ENCODE data around the gene IFITM10. TPM values are rescaled to one million over a fixed set of nuclear protein-coding genes. Genes with fewer than 3 reads are reported as not detected.

The IFITM10 gene
- total RNA-seq, 1 donor from 2014 or later, result 39.8 TPM

- peak; percentile 72 for DNase-seq (ENCODE audit: low spot score)
- peaks cover 14% of the 10 kb centered on the region for H3K36me3 Mint-ChIP-seq (ENCODE audit: low read depth)
- H3K27me3 Mint-ChIP-seq (ENCODE audit: low read depth), result no peaks in the 10 kb centered on the region
- no peak overlapping the region for H3K27ac Mint-ChIP-seq (ENCODE audit: unreplicated experiment)
- no peak overlapping the region for H3K4me3 Mint-ChIP-seq (ENCODE audit: unreplicated experiment)
- TF ChIP-seq, protein P1, sequence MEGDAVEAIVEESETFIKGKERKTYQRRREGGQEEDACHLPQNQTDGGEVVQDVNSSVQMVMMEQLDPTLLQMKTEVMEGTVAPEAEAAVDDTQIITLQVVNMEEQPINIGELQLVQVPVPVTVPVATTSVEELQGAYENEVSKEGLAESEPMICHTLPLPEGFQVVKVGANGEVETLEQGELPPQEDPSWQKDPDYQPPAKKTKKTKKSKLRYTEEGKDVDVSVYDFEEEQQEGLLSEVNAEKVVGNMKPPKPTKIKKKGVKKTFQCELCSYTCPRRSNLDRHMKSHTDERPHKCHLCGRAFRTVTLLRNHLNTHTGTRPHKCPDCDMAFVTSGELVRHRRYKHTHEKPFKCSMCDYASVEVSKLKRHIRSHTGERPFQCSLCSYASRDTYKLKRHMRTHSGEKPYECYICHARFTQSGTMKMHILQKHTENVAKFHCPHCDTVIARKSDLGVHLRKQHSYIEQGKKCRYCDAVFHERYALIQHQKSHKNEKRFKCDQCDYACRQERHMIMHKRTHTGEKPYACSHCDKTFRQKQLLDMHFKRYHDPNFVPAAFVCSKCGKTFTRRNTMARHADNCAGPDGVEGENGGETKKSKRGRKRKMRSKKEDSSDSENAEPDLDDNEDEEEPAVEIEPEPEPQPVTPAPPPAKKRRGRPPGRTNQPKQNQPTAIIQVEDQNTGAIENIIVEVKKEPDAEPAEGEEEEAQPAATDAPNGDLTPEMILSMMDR (IDR thresholded peaks at IDR 0.05), result no peak
- H3K9me3 Mint-ChIP-seq (ENCODE audit: low read depth), result peaks cover 31% of the 10 kb centered on the region
- peaks cover 22% of the 10 kb centered on the region for H3K4me1 Mint-ChIP-seq (ENCODE audit: low read depth)
These were observed 9.4 kb downstream of the IFITM10 start for GRCh38 chr11:1740786-1741530.

DNA sequence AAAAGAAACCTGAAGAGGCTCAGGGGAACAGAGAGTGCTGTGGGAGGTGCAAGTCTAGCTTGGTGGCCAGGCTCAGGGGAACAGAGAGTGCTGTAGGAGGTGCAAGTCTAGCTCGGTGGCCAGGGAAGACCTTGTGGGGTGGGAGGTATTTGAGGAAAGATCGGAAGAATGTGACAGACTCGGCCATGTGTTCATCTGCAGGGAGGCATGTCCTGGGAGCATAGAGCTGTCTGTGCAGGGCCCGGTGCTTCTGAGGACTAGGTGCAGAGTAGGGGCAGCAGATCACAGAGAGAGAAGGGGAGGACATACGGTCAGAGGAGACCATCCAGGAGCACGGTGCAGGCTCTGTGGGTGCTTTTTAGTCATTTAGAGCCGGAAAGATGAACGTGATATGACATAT lies 10.8 kb downstream of the IFITM10 start:
- TF ChIP-seq, protein P1 (IDR thresholded peaks at IDR 0.05), result no peak
- Mint-ChIP-seq H3K27ac (ENCODE audit: unreplicated experiment) (peak overlapping the region; percentile 9), H3K36me3 (ENCODE audit: low read depth) (peaks cover 2% of the 10 kb centered on the region), H3K4me3 (ENCODE audit: unreplicated experiment) (no peak overlapping the region), H3K27me3 (ENCODE audit: low read depth) (no peaks in the 10 kb centered on the region), H3K9me3 (ENCODE audit: low read depth) (peaks cover 32% of the 10 kb centered on the region), H3K4me1 (ENCODE audit: low read depth) (peaks cover 12% of the 10 kb centered on the region)
- peak; percentile 30 for DNase-seq (ENCODE audit: low spot score)

DNA sequence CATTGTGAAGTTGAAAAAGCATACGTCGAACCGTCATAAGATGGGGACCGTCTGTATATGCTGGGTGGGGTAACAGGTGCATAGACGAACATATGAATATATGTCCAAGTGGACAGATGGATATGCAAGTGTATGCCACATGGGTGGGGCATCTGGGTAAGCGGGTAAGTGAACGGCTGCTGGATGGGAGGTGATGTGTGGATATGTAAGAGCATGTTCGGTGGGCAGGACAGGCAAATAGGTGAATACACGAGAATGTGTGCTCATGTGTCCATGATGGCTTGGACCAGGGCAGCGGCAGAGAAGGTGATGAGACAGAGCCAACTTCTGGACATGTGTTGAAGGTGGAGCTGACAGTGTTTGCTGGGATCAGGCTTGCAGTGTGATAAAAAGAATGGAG lies 12.0 kb downstream of the IFITM10 start:
- Mint-ChIP-seq H3K36me3 (ENCODE audit: low read depth) (no peaks in the 10 kb centered on the region), H3K9me3 (ENCODE audit: low read depth) (peaks cover 32% of the 10 kb centered on the region), H3K27ac (ENCODE audit: unreplicated experiment) (no peak overlapping the region), H3K27me3 (ENCODE audit: low read depth) (peaks cover 1% of the 10 kb centered on the region), H3K4me1 (ENCODE audit: low read depth) (peaks cover 20% of the 10 kb centered on the region), H3K4me3 (ENCODE audit: unreplicated experiment) (no peak overlapping the region)
- peak; percentile 35 for DNase-seq (ENCODE audit: low spot score)
- TF ChIP-seq, protein P1 (IDR thresholded peaks at IDR 0.05), result no peak

DNA sequence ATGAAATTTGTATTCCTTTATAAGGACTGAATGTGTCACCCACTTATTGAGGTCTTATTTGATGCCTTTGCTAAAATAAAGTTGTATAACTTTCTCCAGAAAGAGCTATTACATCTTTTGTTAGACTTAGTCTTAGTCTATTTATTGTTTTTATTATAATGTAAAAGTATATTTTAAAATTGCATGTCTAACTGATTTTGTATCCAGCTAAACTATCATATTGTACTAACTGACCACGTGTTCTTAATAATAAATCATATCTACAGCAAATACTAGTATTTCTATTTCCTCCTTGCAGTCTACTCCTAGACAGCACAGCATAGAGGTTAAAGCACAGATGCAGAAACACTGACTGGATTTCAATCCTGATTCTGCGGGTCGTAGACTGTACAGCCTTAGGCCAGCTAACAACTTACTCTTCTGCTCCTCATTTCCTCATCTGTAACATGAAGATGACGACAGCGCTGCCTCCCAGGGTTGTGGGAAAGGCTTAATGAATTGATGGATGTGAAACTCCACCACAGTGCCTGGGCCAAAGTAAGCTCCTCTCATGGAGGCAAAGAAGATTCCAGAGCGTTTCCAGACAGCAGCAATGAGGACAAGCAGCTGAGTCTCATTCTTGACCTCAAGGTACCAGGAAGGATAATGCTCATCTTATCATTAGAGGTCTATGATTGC lies 13.2 kb downstream of the IFITM10 start:
- Mint-ChIP-seq H3K9me3 (ENCODE audit: low read depth) (peaks cover 32% of the 10 kb centered on the region), H3K27me3 (ENCODE audit: low read depth) (peaks cover 1% of the 10 kb centered on the region), H3K4me1 (ENCODE audit: low read depth) (peaks cover 21% of the 10 kb centered on the region), H3K36me3 (ENCODE audit: low read depth) (no peaks in the 10 kb centered on the region), H3K4me3 (ENCODE audit: unreplicated experiment) (no peak overlapping the region), H3K27ac (ENCODE audit: unreplicated experiment) (no peak overlapping the region)
- peak; percentile 40 for DNase-seq (ENCODE audit: low spot score)
- TF ChIP-seq, protein P1 (IDR thresholded peaks at IDR 0.05), result no peak

- DNase-seq (ENCODE audit: low spot score), result no peak
- H3K4me3 Mint-ChIP-seq (ENCODE audit: unreplicated experiment), result no peak overlapping the region
- peaks cover 32% of the 10 kb centered on the region for H3K9me3 Mint-ChIP-seq (ENCODE audit: low read depth)
- H3K27me3 Mint-ChIP-seq (ENCODE audit: low read depth), result peaks cover 4% of the 10 kb centered on the region
- peaks cover 21% of the 10 kb centered on the region for H3K4me1 Mint-ChIP-seq (ENCODE audit: low read depth)
- H3K36me3 Mint-ChIP-seq (ENCODE audit: low read depth), result no peaks in the 10 kb centered on the region
- TF ChIP-seq, protein P1 (IDR thresholded peaks at IDR 0.05), result no peak
- H3K27ac Mint-ChIP-seq (ENCODE audit: unreplicated experiment), result peak overlapping the region; percentile 0
These were observed 13.9 kb downstream of the IFITM10 start for GRCh38 chr11:1736447-1736992.

Measured in chondrocyte (in vitro differentiated cells).